ENCODE measurements around the gene OR2T29. TPM values are rescaled to one million over a fixed set of nuclear protein-coding genes. Genes with fewer than 3 reads are reported as not detected.
"Not testable (repeated sequence)": the region's sequence is repeated elsewhere in the genome, so short reads cannot be mapped to it uniquely, and the experiment has no call there.

Gene OR2T29
- total and polyA plus RNA-seq, 2 of the 8 experiments (the other 6 are each of a cell fraction or from before 2014, with no cell fraction given) = not detected

- not testable (repeated sequence) for FAIRE-seq; H3K9ac ChIP-seq (replicated peaks in 1 of 4; ENCODE audit: extremely low read depth in 1 of 4, low read depth in 3 of 4, low read length in 3 of 4); H3K23me2 ChIP-seq (ENCODE audit: low read depth, low read length)
These were observed 15.2 kb downstream of the OR2T29 start for GRCh38 chr1:248547383-248547782.

GRCh38 chr1:248537449-248537848 is 25.1 kb downstream of the OR2T29 start:
- H3K56ac ChIP-seq (replicated peaks; ENCODE audit: insufficient read length, low read depth, low read length); POLR2A ChIA-PET (ENCODE audit: partially characterized antibody); H3K4ac ChIP-seq (replicated peaks; ENCODE audit: insufficient read length, low read depth, low read length); H3K9me3 ChIP-seq (ENCODE audit: insufficient read depth in 2 of 2, low read depth in 1 of 2, low read length in 1 of 2); H3K23ac ChIP-seq (ENCODE audit: insufficient read length); H2AFZ ChIP-seq (ENCODE audit: low read length); H2BK5ac ChIP-seq (ENCODE audit: low read depth, low read length); H4K8ac ChIP-seq (ENCODE audit: extremely low read depth, insufficient read depth, low read length); H3K79me1 ChIP-seq (ENCODE audit: low read depth, low read length); H2BK20ac ChIP-seq (ENCODE audit: low read length); H3K9ac ChIP-seq (replicated peaks in 1 of 4; ENCODE audit: extremely low read depth in 1 of 4, low read depth in 3 of 4, low read length in 3 of 4); H2BK12ac ChIP-seq (ENCODE audit: low read depth, low read length); H3K18ac ChIP-seq (ENCODE audit: extremely low read depth, low read length); H3K27me3 ChIP-seq (replicated peaks in 1 of 4; ENCODE audit: control insufficient read depth in 3 of 4, extremely low read depth in 1 of 4, insufficient read depth in 3 of 4, low read length in 3 of 4); H3K14ac ChIP-seq (ENCODE audit: insufficient read length); H4K91ac ChIP-seq (replicated peaks; ENCODE audit: insufficient read length, low read length); H3K27ac ChIP-seq (ENCODE audit: low read depth, low read length); H3K4me1 ChIP-seq (replicated peaks in 1 of 4; ENCODE audit: control insufficient read depth in 3 of 4, insufficient read depth in 4 of 4, low read length in 3 of 4); H3K4me2 ChIP-seq (ENCODE audit: insufficient read depth in 1 of 2, low read depth in 2 of 2, low read length in 2 of 2); H2BK15ac ChIP-seq (ENCODE audit: low read length); H4K20me1 ChIP-seq (replicated peaks in 1 of 2; ENCODE audit: control insufficient read depth in 1 of 2, insufficient read depth in 2 of 2, low read length in 2 of 2); H2AK5ac ChIP-seq (ENCODE audit: low read depth, low read length); H2BK120ac ChIP-seq (replicated peaks; ENCODE audit: low read depth, low read length); H3K36me3 ChIP-seq (ENCODE audit: control insufficient read depth in 2 of 4, insufficient read depth in 4 of 4, low read length in 3 of 4); H4K5ac ChIP-seq (ENCODE audit: insufficient read length, low read depth, low read length); H3K79me2 ChIP-seq (ENCODE audit: control insufficient read depth in 1 of 2, insufficient read depth in 2 of 2, low read length in 2 of 2); CTCF ChIA-PET (ENCODE audit: partially characterized antibody); DNase-seq (ENCODE audit: low read depth in 1 of 2, low spot score in 2 of 2); H3K23me2 ChIP-seq (ENCODE audit: low read depth, low read length); H3K4me3 ChIP-seq (ENCODE audit: extremely low read depth in 1 of 4, insufficient read depth in 2 of 4, low read depth in 3 of 4, low read length in 4 of 4): not testable (repeated sequence)
- peak; percentile 19 for FAIRE-seq

More at GRCh38 chr1:248547383-248547782, 15.2 kb downstream of the OR2T29 start:
- POLR2A ChIA-PET (ENCODE audit: partially characterized antibody); H2BK12ac ChIP-seq (ENCODE audit: low read depth, low read length); H4K91ac ChIP-seq (replicated peaks; ENCODE audit: insufficient read length, low read length); H3K18ac ChIP-seq (ENCODE audit: extremely low read depth, low read length); H3K27me3 ChIP-seq (replicated peaks in 1 of 4; ENCODE audit: control insufficient read depth in 3 of 4, extremely low read depth in 1 of 4, insufficient read depth in 3 of 4, low read length in 3 of 4); H3K23ac ChIP-seq (ENCODE audit: insufficient read length); H3K36me3 ChIP-seq (ENCODE audit: control insufficient read depth in 2 of 4, insufficient read depth in 4 of 4, low read length in 3 of 4); H3K56ac ChIP-seq (replicated peaks; ENCODE audit: insufficient read length, low read depth, low read length); H3K4me1 ChIP-seq (replicated peaks in 1 of 4; ENCODE audit: control insufficient read depth in 3 of 4, insufficient read depth in 4 of 4, low read length in 3 of 4); H2BK120ac ChIP-seq (replicated peaks; ENCODE audit: low read depth, low read length); H3K27ac ChIP-seq (ENCODE audit: low read depth, low read length); H3K4me2 ChIP-seq (ENCODE audit: insufficient read depth in 1 of 2, low read depth in 2 of 2, low read length in 2 of 2); H4K8ac ChIP-seq (ENCODE audit: extremely low read depth, insufficient read depth, low read length); H2AFZ ChIP-seq (ENCODE audit: low read length); H2BK20ac ChIP-seq (ENCODE audit: low read length); H2BK5ac ChIP-seq (ENCODE audit: low read depth, low read length); H3K4ac ChIP-seq (replicated peaks; ENCODE audit: insufficient read length, low read depth, low read length); H3K79me1 ChIP-seq (ENCODE audit: low read depth, low read length); H3K4me3 ChIP-seq (ENCODE audit: extremely low read depth in 1 of 4, insufficient read depth in 2 of 4, low read depth in 3 of 4, low read length in 4 of 4); CTCF ChIA-PET (ENCODE audit: partially characterized antibody); H2AK5ac ChIP-seq (ENCODE audit: low read depth, low read length); H3K9me3 ChIP-seq (ENCODE audit: insufficient read depth in 2 of 2, low read depth in 1 of 2, low read length in 1 of 2); H4K20me1 ChIP-seq (replicated peaks in 1 of 2; ENCODE audit: control insufficient read depth in 1 of 2, insufficient read depth in 2 of 2, low read length in 2 of 2); DNase-seq (ENCODE audit: low read depth in 1 of 2, low spot score in 2 of 2); H3K14ac ChIP-seq (ENCODE audit: insufficient read length); H2BK15ac ChIP-seq (ENCODE audit: low read length); H4K5ac ChIP-seq (ENCODE audit: insufficient read length, low read depth, low read length); H3K79me2 ChIP-seq (ENCODE audit: control insufficient read depth in 1 of 2, insufficient read depth in 2 of 2, low read length in 2 of 2): not testable (repeated sequence)
- WGBS, 2 experiments (ENCODE audit: extremely low coverage in 1 of 2, insufficient coverage in 1 of 2, insufficient read length in 1 of 2, insufficient replicate concordance in 2 of 2, low coverage in 1 of 2, low lambda C conversion rate in 2 of 2, missing lambda C conversion rate in 1 of 2) = no CpG with 5 or more reads among the region's 2 CpGs
